Muscle of arm (tissue), 12 donors: ENCODE results near the gene LHPP. TPM values are rescaled to one million over a fixed set of nuclear protein-coding genes. Genes with fewer than 3 reads are reported as not detected.

Experiments used
- DNase-seq: peaks from one replicate; pipeline ENCODE4 v3.0.0-alpha.2; 2013
- polyA plus RNA-seq, 12 donors: library from polyadenylated mRNA; unstranded; fragments of 120-200 nt; gene quantifications; one replicate each; pipeline ENCODE4 v1.2.1, GENCODE V29; 2013; ENCODE audit not compliant: insufficient read length in 12 of 12

Gene LHPP
- polyA plus RNA-seq, 12 donors = 5.0 to 12.9 (median 6.6) TPM; not detected in 1

- no peak for DNase-seq
These were observed 91.2 kb downstream of the LHPP start for GRCh38 chr10:124552691-124553276.

GRCh38 chr10:124554085-124554858, 92.6 kb downstream of the LHPP start:
- no peak for DNase-seq

GRCh38 chr10:124557167-124557566, 95.5 kb downstream of the LHPP start:
- DNase-seq = no peak

GRCh38 chr10:124557648-124558338, 96.2 kb downstream of the LHPP start:
- DNase-seq = no peak

- no peak for DNase-seq
These were observed 97.0 kb downstream of the LHPP start for GRCh38 chr10:124558339-124559321.

GRCh38 chr10:124559372-124560132, 97.9 kb downstream of the LHPP start:
- no peak for DNase-seq

GRCh38 chr10:124560377-124561105, 98.9 kb downstream of the LHPP start:
- DNase-seq = peak; percentile 82

DNA sequence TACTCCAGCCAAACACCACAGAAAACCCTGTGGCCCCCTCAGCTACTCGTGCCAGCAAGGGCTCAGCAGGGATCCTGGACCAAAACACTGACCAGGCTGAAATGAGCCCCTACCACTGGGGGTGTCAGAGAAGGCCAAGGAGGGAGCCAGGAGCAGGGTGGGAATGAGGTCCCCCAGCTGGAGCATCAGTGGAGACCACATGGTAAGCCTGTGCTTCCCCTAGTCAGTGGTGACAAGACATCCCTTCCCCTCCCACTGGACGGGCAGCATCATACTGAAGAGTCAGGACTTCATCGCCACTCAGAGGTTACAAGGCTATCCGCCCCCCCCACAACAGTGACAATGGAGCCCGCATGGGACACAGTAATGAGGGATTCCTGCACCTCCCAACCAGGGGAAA, 99.6 kb downstream of the LHPP start:
- DNase-seq = no peak

- DNase-seq = no peak
These were observed 100.9 kb downstream of the LHPP start for GRCh38 chr10:124562425-124563060.

GRCh38 chr10:124563320-124564040, 101.9 kb downstream of the LHPP start:
- DNase-seq = no peak

GRCh38 chr10:124564881-124565280, 103.3 kb downstream of the LHPP start:
- DNase-seq = no peak

DNA sequence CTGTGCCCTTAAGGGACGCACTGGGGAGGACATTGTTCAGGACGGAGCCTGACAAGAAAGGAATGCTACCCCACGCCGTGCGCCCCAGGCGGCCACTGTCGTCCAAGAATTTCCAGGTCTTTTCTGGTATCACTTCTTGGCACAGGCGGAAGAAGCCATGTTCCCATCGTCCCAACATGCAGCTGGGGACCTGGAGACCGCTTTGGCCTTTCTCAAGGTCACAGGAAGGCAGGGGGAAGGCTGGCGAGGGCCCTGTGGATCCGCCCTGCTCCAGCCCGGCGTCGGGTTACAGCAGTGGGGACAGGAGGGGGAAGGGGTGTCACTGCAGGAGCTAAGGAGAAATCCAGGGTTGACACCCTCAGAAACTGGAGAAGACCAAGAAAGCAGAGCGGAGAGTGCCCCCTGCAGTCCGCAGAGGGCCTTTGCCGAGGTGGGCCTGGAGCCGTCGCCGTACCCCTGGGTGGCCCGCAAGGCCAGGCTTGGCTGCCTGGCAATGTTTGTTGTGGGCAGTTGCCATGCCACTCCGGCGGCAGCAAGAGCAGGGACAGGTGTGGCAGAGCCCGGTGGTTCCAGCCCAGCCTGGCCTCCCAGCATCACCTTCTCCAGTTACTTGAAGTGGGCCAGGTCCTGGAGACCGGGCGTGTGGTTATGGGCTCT, 104.1 kb downstream of the LHPP start:
- DNase-seq = peak; percentile 39

DNA sequence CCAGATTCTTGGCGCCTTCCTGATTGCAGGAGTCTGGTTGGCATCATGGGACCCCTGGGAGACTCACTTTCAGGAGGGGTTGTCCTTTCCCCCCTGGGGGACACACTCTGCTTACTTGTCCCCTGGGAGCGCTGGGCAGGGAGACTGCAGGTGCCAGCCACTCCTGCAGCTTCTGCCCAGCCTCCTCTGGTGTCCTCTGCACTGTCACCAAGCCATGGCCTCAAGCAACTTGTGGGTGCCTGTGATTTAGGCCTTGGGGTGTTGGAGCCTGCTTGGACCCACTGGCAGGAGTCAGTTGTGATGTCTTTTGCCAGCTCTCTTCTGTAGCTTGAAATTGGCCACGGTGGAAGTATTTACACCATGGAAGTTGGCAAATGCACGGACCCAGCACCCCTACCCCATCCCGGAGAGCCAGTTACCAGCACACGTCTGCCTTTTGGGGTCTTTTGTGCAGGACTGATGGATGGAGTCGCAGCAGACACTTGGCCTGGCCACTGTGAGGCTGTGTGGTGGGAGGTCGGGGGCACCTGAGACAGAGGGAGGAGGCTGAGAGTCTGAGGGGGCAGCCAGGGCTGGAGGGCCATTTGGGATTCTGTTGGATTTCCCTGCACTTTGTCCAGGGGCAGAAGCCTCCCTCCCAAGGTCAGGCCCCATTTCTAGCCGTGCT, 104.7 kb downstream of the LHPP start:
- DNase-seq = no peak

GRCh38 chr10:124566981-124567835, 105.6 kb downstream of the LHPP start:
- no peak for DNase-seq

GRCh38 chr10:124568339-124568738, 106.7 kb downstream of the LHPP start:
- no peak for DNase-seq

- no peak for DNase-seq
These were observed 107.4 kb downstream of the LHPP start for GRCh38 chr10:124568848-124569622.
